A673 (cell line): ENCODE results near the gene PAF1.

Source experiments
- CTCF ChIP-seq: fragments of 300-800, 200-600 bp; sonication (generic); conservative IDR thresholded peaks from 2 replicates; pipeline ENCODE4 v1.5.1; 2017; ENCODE audit warnings: low read depth, mild to moderate bottlenecking, antibody characterized with exemption, low read length, moderate library complexity, mixed read lengths
- EZH2 ChIP-seq: fragments of 200-600 bp; sonication (generic); IDR thresholded peaks from 2 replicates; pipeline ENCODE4 v1.6.1; 2017; ENCODE audit warnings: borderline replicate concordance, low read depth, mild to moderate bottlenecking, mixed read lengths, antibody characterized with exemption, low read length; ENCODE audit not compliant: poor library complexity, severe bottlenecking

GRCh38 chr19:39402346-39403300, 11.7 kb upstream of the PAF1 start:
- TF ChIP-seq CTCF (no peak), EZH2 (no peak)
